ENCODE data around the gene TENT5C. TPM values are rescaled to one million over a fixed set of nuclear protein-coding genes. Genes with fewer than 3 reads are reported as not detected.

The TENT5C gene
- total and polyA plus RNA-seq, 2 of the 13 experiments (the other 11 are each of a cell fraction or from before 2014, with no cell fraction given), result 0.02 to 0.38 TPM

- TF ChIP-seq ZNF121 (CRISPR knock-in tag; IDR thresholded peaks at IDR 0.05), result no peak
Observed at GRCh38 chr1:117657949-117658660, 52.3 kb downstream of the TENT5C start (continued).

GRCh38 chr1:117658676-117659075, 52.8 kb downstream of the TENT5C start:
- POLR2A ChIA-PET, result no interaction called here
- H3K79me2 ChIP-seq (ENCODE audit: insufficient read depth, low read length), result no peaks in the 10 kb centered on the region
- no TSS peak for BruUV-seq (replicated peaks)
- intact Hi-C loops (cut with micrococcal nuclease; ENCODE audit: unreplicated experiment) (no loop called here), in situ Hi-C loops (cut with HindIII; ENCODE audit: extremely low pct_ligation_motif_present, low pct_unique_long_range_greater_than_20kb) (no loop called here)
- no peak for DNase-seq (ENCODE audit: low spot score)
- no peak for ATAC-seq
- H4K20me1 ChIP-seq (ENCODE audit: insufficient read depth, low read length), result no peaks in the 10 kb centered on the region
- H3K4me2 ChIP-seq (ENCODE audit: low read depth, low read length), result no peak overlapping the region
- no peaks in the 10 kb centered on the region for H3K9me3 ChIP-seq (ENCODE audit: low read length)
- WGBS (ENCODE audit: low lambda C conversion rate), result 0% methylated on average over 1 of the region's 3 CpGs
- peaks cover 37% of the 10 kb centered on the region for H3K4me1 ChIP-seq (ENCODE audit: insufficient read depth, low read length)
- CTCF ChIA-PET (ENCODE audit: low intra/inter-chr PET ratio, low total read pairs), result no interaction called here
- no peak overlapping the region for H3K9ac ChIP-seq (ENCODE audit: insufficient read depth, low read depth, low read length)
- H3K27me3 ChIP-seq (ENCODE audit: control insufficient read depth in 1 of 2, insufficient read depth in 2 of 2, low read length in 2 of 2), result peaks cover 0 to 10% of the 10 kb centered on the region in 2 experiments; a peak in 2 of 5 replicates
- no peak overlapping the region for H3K27ac ChIP-seq (ENCODE audit: extremely low read length, insufficient read depth, low read length)
- H2AFZ ChIP-seq (ENCODE audit: low read length), result no peak overlapping the region
- H3K4me3 ChIP-seq (replicated peaks in 1 of 3; ENCODE audit: insufficient read depth in 1 of 3, low read depth in 2 of 3, low read length in 3 of 3), result no peak overlapping the region
- no peak for FAIRE-seq
- no peaks in the 10 kb centered on the region for H3K36me3 ChIP-seq (replicated peaks in 1 of 2; ENCODE audit: control insufficient read depth in 1 of 2, insufficient read depth in 2 of 2, low read length in 2 of 2)
- TF ChIP-seq AHDC1 (CRISPR knock-in tag; IDR thresholded peaks at IDR 0.05; ENCODE audit: borderline replicate concordance), result no peak
- no peak for TF ChIP-seq ZNF672 (CRISPR knock-in tag; IDR thresholded peaks at IDR 0.05)
- no peak for TF ChIP-seq TSC22D2 (CRISPR knock-in tag; IDR thresholded peaks at IDR 0.05; ENCODE audit: borderline replicate concordance)
- no peak for TF ChIP-seq ZMYM2 (CRISPR knock-in tag; IDR thresholded peaks at IDR 0.05)
- no peak for TF ChIP-seq ZBTB25 (CRISPR knock-in tag; IDR thresholded peaks at IDR 0.05)
- no peak for TF ChIP-seq ZUFSP (CRISPR knock-in tag; IDR thresholded peaks at IDR 0.05; ENCODE audit: borderline replicate concordance)
- TF ChIP-seq TBL1XR1 (IDR thresholded peaks at IDR 0.05; ENCODE audit: borderline replicate concordance, low read length, partially characterized antibody), result no peak
- TF ChIP-seq ZFP91 (CRISPR knock-in tag; IDR thresholded peaks at IDR 0.05; ENCODE audit: borderline replicate concordance), result no peak
- TF ChIP-seq ZBTB42 (CRISPR knock-in tag; IDR thresholded peaks at IDR 0.05), result no peak
- TF ChIP-seq TEF (CRISPR knock-in tag; IDR thresholded peaks at IDR 0.05), result no peak

All from HepG2 (cell line).